Neural progenitor cell (in vitro differentiated cells): ENCODE data around the gene SUGCT.

Experiments
- EZH2 ChIP-seq: fragments of 200-600 bp; sonication (generic); IDR thresholded peaks from 2 replicates; pipeline ENCODE4 v1.6.1; 2017; ENCODE audit warnings: antibody characterized with exemption, mild to moderate bottlenecking, moderate library complexity
- TF ChIP-seq, protein P1 (sequence below): fragments of 200-600 bp; sonication (generic); IDR thresholded peaks from 2 replicates; pipeline ENCODE4 v1.5.1; 2017; ENCODE audit warnings: antibody characterized with exemption, mild to moderate bottlenecking

DNA sequence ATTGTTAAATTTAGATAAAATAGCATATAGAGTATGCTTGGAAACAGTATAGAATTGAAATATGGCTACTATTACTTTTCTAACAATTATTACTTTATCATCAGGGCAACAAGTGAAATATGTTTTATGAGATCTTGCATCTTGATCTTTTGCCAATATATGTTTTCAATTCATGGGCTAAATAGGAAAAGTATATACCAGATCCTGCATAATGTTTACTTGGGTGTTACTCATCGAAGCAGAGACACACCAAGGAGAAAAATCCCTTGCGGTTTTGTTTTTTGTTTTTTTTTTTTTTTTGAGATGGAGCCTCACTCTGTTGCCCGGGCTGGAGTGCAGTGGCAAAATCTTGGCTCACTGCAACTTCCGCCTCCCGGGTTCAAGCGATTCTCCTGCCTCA, 541.4 kb downstream of the SUGCT start:
- TF ChIP-seq, protein P1, sequence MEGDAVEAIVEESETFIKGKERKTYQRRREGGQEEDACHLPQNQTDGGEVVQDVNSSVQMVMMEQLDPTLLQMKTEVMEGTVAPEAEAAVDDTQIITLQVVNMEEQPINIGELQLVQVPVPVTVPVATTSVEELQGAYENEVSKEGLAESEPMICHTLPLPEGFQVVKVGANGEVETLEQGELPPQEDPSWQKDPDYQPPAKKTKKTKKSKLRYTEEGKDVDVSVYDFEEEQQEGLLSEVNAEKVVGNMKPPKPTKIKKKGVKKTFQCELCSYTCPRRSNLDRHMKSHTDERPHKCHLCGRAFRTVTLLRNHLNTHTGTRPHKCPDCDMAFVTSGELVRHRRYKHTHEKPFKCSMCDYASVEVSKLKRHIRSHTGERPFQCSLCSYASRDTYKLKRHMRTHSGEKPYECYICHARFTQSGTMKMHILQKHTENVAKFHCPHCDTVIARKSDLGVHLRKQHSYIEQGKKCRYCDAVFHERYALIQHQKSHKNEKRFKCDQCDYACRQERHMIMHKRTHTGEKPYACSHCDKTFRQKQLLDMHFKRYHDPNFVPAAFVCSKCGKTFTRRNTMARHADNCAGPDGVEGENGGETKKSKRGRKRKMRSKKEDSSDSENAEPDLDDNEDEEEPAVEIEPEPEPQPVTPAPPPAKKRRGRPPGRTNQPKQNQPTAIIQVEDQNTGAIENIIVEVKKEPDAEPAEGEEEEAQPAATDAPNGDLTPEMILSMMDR: no peak
- TF ChIP-seq EZH2: no peak
